MG63 (cell line): ENCODE measurements around the gene WDR3. TPM values are rescaled to one million over a fixed set of nuclear protein-coding genes. Genes with fewer than 3 reads are reported as not detected.
"Not testable (repeated sequence)": the region's sequence is repeated elsewhere in the genome, so short reads cannot be mapped to it uniquely, and the experiment has no call there.

Source experiments
- DNase-seq: peaks from one replicate; pipeline ENCODE4 v3.0.0-alpha.2; 2020
- H3K27me3 ChIP-seq: fragments of 250-450 bp; sonication (Bioruptor Pico); 2 replicates; pipeline ENCODE4 v1.5.1; 2020; ENCODE audit warnings: mild to moderate bottlenecking, moderate library complexity
- H3K36me3 ChIP-seq: fragments of 250-450 bp; sonication (Bioruptor Pico); 2 replicates; pipeline ENCODE4 v1.5.1; 2020; ENCODE audit warnings: mild to moderate bottlenecking, moderate library complexity
- H3K4me3 ChIP-seq: fragments of 250-450 bp; sonication (Bioruptor Pico); 2 replicates; pipeline ENCODE4 v1.5.1; 2020; ENCODE audit warnings: mild to moderate bottlenecking, moderate library complexity
- H3K9me3 ChIP-seq: fragments of 250-450 bp; sonication (Bioruptor Pico); 2 replicates; pipeline ENCODE4 v1.5.1; 2020; ENCODE audit warnings: mild to moderate bottlenecking, moderate library complexity
- total RNA-seq: library from RNA; depleted of rRNA; stranded (reverse); fragments of >200 nt; shearing (Covaris generic); gene quantifications from 2 replicates; pipeline ENCODE4 v1.2.3, GENCODE V29; 2014; ENCODE audit warnings: low replicate concordance; rRNA removed

The WDR3 gene
- 58.6 and 222 TPM in 2 replicates for total RNA-seq

DNA sequence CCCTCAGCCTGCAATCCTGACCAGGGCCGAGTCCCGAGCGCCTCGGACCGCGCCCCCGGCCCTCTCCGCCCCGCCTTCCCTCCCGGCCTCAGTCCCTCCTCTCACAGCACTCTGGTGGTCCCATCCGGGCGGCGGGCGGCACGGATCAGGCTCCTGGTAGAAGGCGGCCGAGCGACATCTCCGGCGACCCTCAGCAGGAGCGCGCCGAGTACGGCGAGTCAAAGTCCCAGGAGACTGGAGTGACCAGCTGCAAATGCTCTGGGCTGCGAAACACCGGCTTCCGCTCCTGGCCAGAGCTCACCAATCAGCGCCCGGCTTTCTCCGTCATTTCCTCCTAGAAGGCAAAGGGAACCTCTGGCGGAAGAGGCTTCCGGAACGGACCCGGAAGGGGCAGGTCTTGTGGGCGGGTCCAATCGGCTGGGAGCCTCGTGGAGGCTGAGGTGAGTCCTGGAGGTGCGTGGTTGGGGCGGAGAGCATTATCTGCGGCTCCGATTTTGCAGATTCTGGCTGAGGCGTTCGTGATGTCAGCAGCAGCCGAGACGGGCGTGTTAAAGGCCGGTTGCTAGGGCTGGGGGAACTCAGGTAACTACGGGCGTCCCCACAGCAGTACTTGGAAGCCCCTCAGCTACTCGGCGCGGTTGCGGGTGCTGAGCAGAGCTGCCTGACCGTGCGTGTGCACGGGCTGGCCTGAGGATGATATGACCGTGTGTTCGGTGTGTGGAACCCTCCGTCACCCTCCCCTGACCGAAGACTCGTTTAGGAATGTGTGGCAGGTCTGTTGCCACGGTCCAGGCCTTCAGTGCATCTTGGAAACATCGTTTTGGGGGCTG is at the start of gene WDR3, which contains the start of gene GDAP2:
Gene WDR3 (plus strand): TSS at position 397 of the 830 bp plus-strand sequence. CDS start 3,581 bp downstream, outside the sequence.
Gene GDAP2 (minus strand): TSS at position 279 of the 830 bp plus-strand sequence. CDS start 9,264 bp downstream, outside the sequence.
- Histone ChIP-seq H3K4me3 (peak within 1 kb of the TSS; percentile 100), H3K9me3 (no peaks in the 10 kb centered on the region), H3K36me3 (peaks cover 27% of the 10 kb centered on the region), H3K27me3 (no peaks in the 10 kb centered on the region)
- DNase-seq, result peak; percentile 99

- DNase-seq, result no peak
- H3K36me3 ChIP-seq, result peaks cover 40% of the 10 kb centered on the region
- no peaks in the 10 kb centered on the region for H3K27me3 ChIP-seq
- no peaks in the 10 kb centered on the region for H3K9me3 ChIP-seq
- H3K4me3 ChIP-seq, result no peak overlapping the region
These were observed 45.9 kb upstream of the WDR3 start for GRCh38 chr1:117883616-117884015.

- H3K4me3 ChIP-seq, result no peak overlapping the region
- no peaks in the 10 kb centered on the region for H3K9me3 ChIP-seq
- peaks cover 21% of the 10 kb centered on the region; the same call in 1 of the 2 replicates for H3K36me3 ChIP-seq
- no peaks in the 10 kb centered on the region for H3K27me3 ChIP-seq
- DNase-seq, result no peak
These were observed 43.3 kb upstream of the WDR3 start for GRCh38 chr1:117886101-117886795.

GRCh38 chr1:117890452-117890851 is 39.1 kb upstream of the WDR3 start:
- Histone ChIP-seq H3K4me3 (no peak overlapping the region), H3K27me3 (no peaks in the 10 kb centered on the region), H3K9me3 (no peaks in the 10 kb centered on the region), H3K36me3 (peaks cover 3% of the 10 kb centered on the region)
- no peak for DNase-seq

DNA sequence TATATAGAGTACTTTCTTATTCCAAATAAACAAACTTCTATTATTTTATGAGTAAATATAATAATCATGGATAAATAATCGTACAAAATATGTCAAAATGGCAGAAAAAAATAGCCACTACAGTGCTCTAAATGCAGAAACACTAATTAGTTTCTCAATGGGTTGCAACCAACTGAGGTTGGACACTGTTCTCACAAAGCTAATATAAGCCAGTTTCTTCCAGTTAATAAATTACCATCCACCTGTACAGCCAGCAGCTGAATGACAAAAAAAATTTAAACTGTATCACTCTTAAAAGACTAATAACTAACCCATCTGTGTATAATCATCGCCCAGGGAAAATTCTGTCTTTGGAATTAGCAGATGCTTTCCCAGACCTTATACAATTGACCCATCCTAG is 37.0 kb upstream of the WDR3 start:
- H3K36me3 ChIP-seq, result peaks cover 13% of the 10 kb centered on the region
- no peak for DNase-seq
- H3K27me3 ChIP-seq, result no peaks in the 10 kb centered on the region
- H3K4me3 ChIP-seq, result no peak overlapping the region
- no peaks in the 10 kb centered on the region for H3K9me3 ChIP-seq

DNA sequence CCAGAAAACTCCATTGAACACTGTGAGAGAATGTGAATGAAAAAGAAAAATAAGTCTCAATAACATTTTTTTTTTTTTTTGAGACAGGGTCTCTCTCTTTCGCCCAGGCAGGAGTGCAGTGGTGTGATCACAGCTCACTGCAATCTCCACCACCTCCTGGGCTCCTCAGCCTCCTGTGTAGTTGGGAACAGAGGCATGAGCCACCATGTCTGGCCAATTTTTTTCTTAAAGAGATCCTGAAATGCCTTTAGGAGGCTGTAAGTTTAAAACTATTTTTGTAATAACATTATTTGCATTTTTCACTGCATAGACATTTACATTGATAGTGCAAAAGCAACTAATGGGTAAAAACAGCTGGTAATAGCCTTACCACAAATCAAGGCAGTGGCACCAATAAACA is 35.5 kb upstream of the WDR3 start:
- no peaks in the 10 kb centered on the region for H3K9me3 ChIP-seq
- peaks cover 16% of the 10 kb centered on the region for H3K36me3 ChIP-seq
- DNase-seq, result no peak
- no peaks in the 10 kb centered on the region for H3K27me3 ChIP-seq
- no peak overlapping the region for H3K4me3 ChIP-seq

DNA sequence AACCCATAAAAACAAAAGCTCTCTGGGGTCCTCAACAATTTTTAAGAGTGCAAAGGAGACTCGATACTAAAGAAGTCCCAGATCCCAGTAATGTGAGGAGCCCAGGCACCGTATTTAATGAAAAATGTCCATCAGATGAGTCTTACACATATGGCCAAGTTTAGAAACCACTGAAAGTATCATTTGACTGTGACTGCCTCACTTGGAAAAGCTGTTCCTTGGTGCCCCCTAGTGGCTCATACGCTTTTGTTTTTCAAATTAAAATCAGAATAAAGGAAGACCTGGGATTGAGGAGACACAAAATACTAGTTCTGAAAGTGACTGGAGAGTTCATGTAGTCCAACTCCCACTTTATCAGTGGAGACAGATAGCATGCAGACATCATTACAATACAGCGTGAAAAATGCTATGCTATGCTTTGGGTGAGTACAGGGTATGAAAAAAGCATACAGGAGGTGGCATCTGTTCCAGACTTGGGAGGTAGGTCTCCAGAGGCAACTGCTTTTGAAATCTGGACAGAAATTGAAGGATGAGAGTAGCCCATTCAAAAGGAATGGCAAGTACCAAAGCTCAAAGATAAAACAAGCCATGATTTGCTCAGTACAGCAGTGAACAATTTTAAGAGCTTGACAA is 33.9 kb upstream of the WDR3 start:
- Histone ChIP-seq H3K9me3 (no peaks in the 10 kb centered on the region), H3K27me3 (no peaks in the 10 kb centered on the region), H3K4me3 (no peak overlapping the region), H3K36me3 (peaks cover 20% of the 10 kb centered on the region)
- peak; percentile 45 for DNase-seq

DNA sequence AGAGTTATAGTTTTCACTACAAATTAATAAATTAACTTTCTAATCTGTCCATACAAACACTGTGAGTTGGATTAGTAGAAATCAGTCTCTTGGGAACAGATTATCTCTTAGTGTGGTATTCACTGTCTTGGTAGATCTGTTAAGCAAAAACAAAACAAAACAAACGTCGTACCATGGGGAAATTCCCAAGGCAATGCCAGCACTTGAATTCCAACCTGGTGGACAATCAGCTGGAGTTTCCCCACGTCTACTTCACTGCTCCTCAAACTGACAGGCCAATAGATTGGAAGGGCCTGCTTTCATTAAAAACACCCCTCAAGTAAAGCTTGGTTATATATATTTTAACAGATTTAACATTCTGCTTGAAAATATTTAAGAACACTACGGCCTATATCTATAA is 32.0 kb upstream of the WDR3 start:
- Histone ChIP-seq H3K36me3 (peaks cover 33% of the 10 kb centered on the region), H3K9me3 (no peaks in the 10 kb centered on the region), H3K27me3 (no peaks in the 10 kb centered on the region), H3K4me3 (no peak overlapping the region)
- no peak for DNase-seq

DNA sequence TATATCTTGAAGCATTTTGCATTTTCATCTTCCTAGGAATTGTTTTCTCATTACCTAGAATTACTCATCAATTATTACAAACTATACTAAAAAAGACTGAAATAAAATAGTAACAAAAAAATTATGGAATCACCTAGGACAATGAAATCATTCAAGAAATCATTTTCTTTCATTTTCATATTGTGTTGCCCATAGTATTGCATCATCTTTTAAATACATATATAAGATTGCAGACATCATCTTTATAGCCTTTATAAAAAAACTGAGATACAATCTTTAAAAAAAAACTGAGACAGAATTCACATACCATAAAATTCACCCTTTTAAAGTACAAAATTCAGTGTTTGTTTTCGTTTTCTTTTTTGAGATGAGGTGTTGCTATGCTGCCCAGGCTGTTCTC is 29.7 kb upstream of the WDR3 start:
- Histone ChIP-seq H3K4me3 (no peak overlapping the region), H3K27me3 (no peaks in the 10 kb centered on the region), H3K9me3 (no peaks in the 10 kb centered on the region), H3K36me3 (peaks cover 40% of the 10 kb centered on the region)
- DNase-seq, result no peak

GRCh38 chr1:117902944-117903343 is 26.6 kb upstream of the WDR3 start:
- no peak overlapping the region for H3K4me3 ChIP-seq
- H3K27me3 ChIP-seq, result no peaks in the 10 kb centered on the region
- no peak for DNase-seq
- no peaks in the 10 kb centered on the region for H3K9me3 ChIP-seq
- H3K36me3 ChIP-seq, result peaks cover 36% of the 10 kb centered on the region

GRCh38 chr1:117904485-117904884 is 25.1 kb upstream of the WDR3 start:
- Histone ChIP-seq H3K4me3 (no peak overlapping the region), H3K27me3 (no peaks in the 10 kb centered on the region), H3K9me3 (no peaks in the 10 kb centered on the region), H3K36me3 (peaks cover 31% of the 10 kb centered on the region)
- no peak for DNase-seq

GRCh38 chr1:117905019-117905418 is 24.5 kb upstream of the WDR3 start:
- Histone ChIP-seq H3K9me3 (no peaks in the 10 kb centered on the region), H3K4me3 (no peak overlapping the region), H3K27me3 (no peaks in the 10 kb centered on the region), H3K36me3 (peaks cover 35% of the 10 kb centered on the region)
- DNase-seq, result no peak

DNA sequence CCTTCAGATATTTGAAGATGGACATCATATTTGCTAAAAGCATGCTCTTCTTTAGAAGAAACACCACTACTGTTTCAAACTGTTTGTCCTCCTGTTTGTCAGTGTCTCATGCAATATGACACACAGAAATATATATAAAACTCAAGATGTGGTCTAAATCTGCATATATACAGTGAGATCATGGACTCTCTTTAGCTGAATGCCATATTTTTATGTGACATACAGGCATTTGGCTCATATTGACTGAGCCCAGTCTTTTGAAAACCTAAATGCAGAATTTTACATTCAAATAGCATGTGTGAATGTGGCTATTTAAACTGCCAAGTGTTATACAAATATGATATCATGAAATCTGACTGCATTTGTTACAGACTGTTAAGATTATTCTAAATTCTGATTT is 18.5 kb upstream of the WDR3 start:
- no peak for DNase-seq
- peaks cover 45% of the 10 kb centered on the region for H3K36me3 ChIP-seq
- no peak overlapping the region for H3K4me3 ChIP-seq

DNA sequence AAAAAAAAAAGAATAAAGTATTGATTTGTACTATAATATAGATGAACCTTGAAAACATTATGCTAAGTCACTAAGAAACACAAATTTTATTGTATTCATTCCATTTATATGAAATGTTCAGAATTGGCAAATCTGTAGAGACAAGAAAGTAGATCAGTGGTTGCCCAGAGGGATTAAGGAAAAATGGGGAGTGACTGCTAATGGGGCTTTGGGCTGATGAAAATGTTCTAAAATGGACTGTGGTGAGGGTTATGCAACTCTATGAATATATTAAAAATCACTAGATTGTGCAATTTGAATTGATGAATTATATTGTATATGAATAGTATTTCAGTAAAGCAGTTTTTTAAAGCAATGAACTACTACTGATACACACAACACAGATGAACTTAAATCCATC is 10.2 kb upstream of the WDR3 start:
- DNase-seq, result no peak
- H3K36me3 ChIP-seq, result peaks cover 51% of the 10 kb centered on the region
- no peaks in the 10 kb centered on the region for H3K27me3 ChIP-seq
- H3K9me3 ChIP-seq, result no peaks in the 10 kb centered on the region
- H3K4me3 ChIP-seq, result no peak overlapping the region

More for the DNA sequence above, 18.5 kb upstream of the WDR3 start:
- H3K27me3 ChIP-seq, result no peaks in the 10 kb centered on the region
- no peaks in the 10 kb centered on the region for H3K9me3 ChIP-seq

DNA sequence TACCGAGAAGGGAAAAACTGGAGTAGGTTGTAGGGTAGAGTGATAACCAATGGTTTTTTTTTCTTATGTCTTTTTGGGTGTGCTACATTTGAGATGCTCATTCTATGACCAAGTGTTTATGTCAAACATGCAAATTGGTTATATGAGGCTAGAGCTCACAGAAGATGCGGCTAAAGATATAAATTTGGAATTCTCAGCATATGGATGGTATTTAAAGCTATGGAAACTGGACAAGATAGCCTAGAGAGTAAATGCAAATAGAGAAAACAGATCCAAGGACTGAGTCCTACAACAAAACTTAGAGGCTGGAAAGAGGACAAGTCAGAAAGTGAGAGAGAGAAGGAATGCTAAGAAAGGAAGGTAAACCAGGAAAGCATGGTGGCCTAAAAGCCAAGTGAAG is 7.5 kb upstream of the WDR3 start:
- DNase-seq, result no peak
- H3K27me3 ChIP-seq, result no peaks in the 10 kb centered on the region
- H3K9me3 ChIP-seq, result no peaks in the 10 kb centered on the region
- no peak overlapping the region for H3K4me3 ChIP-seq
- H3K36me3 ChIP-seq, result peaks cover 30% of the 10 kb centered on the region

DNA sequence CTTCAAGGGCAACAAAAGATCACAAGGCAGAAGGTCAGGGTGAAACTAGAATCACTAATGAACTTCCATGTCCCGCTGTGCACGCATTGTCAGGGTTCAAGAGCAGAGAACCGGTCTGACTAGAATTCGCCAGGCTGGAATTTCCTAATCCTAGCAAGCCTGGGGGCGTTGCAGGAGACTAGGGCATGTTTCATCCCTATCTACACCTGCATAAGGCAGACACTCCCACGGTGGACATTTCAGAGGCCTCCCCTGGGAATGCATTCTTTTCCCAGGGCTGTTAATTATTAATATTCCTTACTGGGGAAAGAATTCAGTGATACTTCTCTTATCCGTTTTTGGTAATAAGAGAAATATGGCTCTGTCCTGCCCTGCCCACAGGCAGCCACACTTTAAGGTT is 6.8 kb upstream of the WDR3 start:
- not testable (repeated sequence) for H3K4me3 ChIP-seq, H3K27me3 ChIP-seq, H3K9me3 ChIP-seq, DNase-seq
- H3K36me3 ChIP-seq, result peaks cover 22% of the 10 kb centered on the region

DNA sequence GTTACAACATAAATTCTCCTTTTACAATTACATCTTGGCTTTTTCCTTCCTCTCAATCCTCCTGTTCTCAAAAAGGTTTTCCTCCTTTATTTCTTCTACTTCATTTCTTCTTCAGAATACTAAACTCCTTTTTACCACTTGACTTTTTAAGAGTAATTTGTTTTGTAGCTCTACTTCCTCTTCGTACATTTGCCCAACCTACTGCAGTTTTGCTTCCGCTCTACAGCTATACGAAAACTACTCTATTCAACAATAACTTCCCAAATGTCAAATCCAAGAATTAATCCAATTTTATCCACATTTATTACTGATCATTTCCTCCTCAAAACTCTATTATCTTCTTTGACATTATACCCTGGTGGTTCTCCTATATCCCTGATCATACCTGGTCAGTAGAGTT is 3.6 kb upstream of the WDR3 start:
- Histone ChIP-seq H3K27me3 (no peaks in the 10 kb centered on the region), H3K36me3 (no peaks in the 10 kb centered on the region; the same call in 1 of the 2 replicates), H3K4me3 (no peak overlapping the region), H3K9me3 (no peaks in the 10 kb centered on the region)
- DNase-seq, result no peak
